ENCODE results near the gene STYXL1.
"Not testable (repeated sequence)": the region's sequence is repeated elsewhere in the genome, so short reads cannot be mapped to it uniquely, and the experiment has no call there.

Gene STYXL1

DNA sequence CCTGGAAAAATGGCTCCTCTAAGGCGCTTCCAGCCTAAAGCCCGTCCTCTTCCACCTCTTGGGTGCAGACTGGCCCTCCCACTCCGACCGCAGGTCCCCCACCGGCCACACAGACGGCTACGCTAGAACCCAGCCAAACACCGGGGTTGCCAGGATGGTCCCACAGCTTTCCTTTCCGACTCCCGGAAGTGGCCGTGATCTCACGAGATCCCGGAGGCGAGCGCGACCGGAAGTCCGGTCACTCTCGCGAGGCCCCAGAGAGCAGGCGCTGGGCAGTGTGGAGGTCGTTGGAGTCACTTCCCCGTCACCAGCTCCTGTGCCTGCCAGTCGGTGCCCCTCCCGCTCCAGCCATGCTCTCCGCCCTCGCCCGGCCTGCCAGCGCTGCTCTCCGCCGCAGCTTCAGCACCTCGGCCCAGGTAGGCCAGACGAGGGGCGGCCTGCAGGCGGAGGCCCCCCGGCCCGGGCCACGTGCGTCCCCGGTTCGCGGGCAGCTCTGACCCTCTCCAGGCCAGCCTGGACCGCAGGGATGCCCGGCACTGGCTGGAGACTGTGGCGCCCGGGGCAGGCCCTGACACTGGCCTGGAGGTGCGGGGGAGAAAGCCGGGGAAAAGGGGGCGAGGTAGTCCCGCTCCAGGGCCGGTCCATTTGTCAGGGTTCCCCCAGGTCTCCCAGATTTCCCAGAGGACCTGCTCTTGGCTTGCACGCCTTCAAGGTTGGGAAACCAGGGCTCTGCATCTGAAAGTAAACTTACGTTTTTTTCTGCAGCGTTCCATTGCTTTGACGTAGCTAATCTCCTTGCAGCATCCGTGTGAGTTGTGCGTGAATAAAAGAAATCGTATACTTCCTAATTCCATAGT lies at the start of gene STYXL1, which contains the start of gene MDH2:
Gene STYXL1 (minus strand): TSS at position 190 of the 857 bp plus-strand sequence. CDS start 17,477 bp downstream, outside the sequence.
Gene MDH2 (plus strand): TSS at position 296 of the 857 bp plus-strand sequence. CDS start 55 bp downstream, at position 351.
- peak; percentile 92 for DNase-seq

DNA sequence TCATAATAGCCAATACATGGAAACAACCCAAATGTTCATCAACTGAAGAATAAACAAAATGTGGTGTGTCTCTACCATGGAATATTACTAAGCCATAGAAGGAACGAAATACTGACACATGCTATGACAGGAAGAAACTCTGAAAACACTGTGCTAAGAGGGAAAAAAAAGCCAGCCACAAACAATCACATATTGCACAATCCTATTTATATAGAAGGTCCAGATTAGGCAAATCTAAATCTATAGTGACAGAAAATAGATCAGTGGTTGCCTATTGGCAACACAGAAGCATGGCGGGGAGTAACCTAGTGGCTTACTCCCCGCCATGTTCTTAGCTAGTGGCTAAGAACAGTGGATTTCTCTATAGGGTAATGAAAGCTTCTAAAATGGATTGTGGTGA lies 48.1 kb upstream of the STYXL1 start:
- no peak for DNase-seq

- DNase-seq: not testable (repeated sequence)
Observed at GRCh38 chr7:76094326-76094725, 46.5 kb upstream of the STYXL1 start.

DNA sequence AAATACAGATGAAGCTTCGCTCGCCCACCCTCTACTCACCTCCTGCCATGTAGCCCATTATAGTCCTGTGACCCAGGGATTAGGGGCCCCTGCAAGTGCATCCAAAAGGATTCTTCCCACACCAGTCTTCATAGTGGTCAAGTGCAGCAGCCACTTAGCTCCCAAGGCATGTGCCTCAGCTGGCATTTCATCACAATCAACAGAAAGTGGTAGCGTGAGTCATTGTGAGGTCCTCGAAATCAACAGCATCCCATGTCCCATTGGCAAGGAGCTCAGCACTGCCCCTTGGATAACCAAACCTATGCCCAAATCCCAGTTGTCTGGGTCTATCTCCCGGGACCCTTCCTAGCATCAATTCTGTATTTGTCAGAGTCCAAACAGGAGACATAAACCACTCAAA lies 45.7 kb upstream of the STYXL1 start:
- DNase-seq: not testable (repeated sequence)

DNA sequence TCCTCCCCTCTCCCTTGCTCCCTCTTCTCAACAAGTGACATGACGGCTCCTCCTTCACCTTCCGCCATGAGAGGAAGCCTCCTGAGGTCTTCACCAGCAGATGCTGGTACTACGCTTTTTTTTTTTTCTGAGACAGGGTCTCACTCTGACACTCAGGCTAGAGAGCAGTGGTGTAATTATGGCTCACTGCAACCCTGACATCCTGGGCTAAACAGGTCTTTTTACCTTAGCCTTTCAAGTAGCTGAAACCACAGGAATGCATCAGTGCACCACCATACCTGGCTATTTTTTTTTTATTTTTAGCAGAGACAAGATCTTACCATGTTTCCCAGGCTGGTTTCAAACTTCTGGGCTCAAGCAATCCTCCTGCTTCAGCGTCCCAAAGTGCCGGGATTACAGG lies 43.7 kb upstream of the STYXL1 start:
- no peak for DNase-seq

DNA sequence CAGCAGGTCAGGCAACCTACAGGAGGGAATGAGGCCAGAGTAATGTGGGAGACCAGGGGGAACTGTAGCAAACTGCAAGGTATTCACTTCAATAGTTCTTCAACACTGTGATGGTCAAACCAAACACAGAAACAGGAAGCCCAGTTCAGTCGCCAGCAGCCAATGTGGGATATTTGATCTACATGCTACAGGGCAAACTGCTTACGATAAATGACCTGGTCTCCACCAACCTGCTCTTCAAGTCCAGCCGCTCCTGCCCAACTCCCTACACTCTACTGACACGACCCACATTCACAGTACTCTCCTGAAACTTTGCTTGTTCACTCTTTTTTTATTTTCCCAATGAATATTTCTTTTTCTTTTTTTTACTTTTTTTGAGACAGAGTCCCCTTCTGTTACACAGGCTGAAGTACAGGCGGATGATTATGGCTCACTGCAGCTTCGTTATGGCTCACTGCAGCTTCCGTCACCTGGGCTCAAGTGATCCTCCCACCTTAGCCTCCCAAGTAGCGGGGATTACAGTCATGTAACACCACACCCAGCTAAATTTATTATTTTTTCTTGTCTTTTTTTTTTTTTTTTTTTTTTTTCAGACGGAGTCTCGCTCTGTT lies 42.2 kb upstream of the STYXL1 start:
- no peak for DNase-seq

DNA sequence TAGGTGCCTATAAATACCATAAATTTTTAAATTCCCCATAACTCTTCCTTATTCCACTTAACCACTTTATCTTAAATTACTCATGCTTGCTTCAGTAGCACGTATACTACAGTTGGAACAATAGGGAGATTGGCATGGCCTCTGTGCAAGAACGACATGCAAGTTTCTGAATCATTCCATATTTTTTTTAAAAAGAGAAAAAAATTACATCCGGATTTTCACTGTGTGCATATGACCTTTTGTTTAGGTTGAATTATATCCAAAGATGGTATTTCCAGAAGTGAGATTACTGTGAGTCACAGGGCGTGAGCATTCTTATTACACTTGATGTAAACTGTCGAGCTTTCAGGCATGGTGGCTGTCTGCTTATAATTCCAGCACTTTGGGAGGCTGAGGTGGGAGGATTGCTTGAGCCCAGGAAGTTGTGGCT lies 39.6 kb upstream of the STYXL1 start:
- not testable (repeated sequence) for DNase-seq

GRCh38 chr7:76086070-76086469 lies 38.3 kb upstream of the STYXL1 start:
- DNase-seq: no peak

DNA sequence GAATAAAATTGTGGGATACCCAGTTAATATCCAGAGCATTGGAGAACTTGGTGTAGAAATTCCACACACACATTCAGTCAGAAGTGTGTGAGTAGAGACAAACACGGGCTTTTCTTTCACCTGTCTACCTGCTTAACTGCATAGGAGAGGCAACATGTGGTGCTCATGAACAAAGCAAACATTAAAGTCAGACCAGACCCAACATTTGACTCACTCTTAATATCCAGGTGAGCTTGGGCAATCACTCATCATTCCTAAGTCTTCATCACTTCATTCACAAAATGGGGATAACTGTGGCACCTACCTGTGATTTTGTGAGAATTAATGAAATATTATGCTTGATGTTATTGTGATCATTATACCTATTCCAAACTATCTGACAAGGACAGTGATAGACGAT lies 36.3 kb upstream of the STYXL1 start:
- not testable (repeated sequence) for DNase-seq

GRCh38 chr7:76080204-76080603 lies 32.4 kb upstream of the STYXL1 start:
- DNase-seq: no peak

DNA sequence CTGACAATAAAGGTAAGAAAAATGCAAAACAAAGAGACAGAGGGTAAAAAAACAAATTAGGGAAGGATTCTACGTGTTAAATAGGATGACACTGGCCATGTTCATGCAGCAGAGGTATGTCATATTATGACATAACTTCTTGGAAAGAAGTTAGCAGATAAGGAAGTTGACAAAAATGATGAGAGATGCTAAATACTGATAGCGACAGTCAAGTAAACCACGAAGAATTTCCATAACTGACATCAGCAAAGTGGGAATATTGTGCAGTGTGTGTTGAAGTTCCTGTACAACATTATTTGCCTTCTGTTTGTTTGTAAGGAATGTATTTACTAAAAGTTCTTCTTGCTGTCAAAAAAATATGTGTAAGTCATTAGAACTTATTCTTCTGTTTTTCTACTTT lies 29.6 kb upstream of the STYXL1 start:
- DNase-seq: no peak

- no peak for DNase-seq
Observed at GRCh38 chr7:76076995-76077394, 29.2 kb upstream of the STYXL1 start.

DNA sequence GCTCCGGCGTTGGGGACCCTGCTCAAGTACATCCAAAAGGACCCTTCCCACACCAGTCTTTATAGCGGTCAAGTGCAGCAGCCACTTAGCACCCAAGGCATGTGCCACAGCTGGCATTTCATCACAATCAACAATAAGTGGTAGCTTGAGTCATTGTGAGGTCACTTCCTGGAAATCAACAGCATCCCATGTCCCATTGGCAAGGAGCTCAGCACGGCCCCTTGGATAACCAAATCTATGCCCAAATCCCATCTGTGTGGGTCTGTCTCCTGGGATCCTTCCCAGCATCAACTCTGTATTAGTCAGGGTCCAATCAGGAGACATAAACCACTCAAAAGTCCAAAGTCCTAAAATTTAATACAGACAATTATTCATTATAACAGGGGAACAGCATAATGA lies 27.2 kb upstream of the STYXL1 start:
- no peak for DNase-seq

DNA sequence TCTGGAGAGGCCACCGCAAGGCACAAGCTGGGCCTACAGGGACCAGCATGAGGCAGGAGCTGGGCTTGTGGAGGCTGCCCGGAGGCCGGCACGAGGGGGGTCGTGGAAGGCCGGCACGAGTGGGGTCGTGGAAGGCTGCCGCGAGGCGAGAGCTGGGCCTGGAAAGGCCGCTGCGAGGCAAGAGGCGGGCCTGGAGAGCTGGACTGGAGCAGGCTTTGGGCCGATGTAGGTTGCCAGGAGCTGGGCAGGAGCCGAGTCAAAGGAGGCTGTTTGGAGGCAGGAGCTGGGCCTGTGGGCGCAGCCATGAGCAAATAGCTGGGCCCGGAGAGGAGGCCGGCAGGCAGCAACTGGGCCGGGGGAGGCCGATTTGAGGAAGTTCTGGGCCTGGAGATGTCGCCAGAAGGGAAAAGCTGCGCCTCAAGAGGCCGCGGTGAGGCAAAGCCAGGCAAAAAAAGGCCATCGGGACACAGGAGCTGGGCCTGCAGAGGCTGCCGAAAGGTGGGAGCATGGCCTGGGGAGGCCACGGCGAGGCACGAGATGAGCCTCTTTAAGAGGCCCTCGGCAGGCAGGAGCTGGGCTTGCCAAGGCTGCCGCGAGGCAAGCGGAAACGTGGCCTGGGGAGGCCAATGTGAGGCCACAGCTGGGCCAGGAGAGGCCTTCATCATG lies 26.6 kb upstream of the STYXL1 start:
- no peak for DNase-seq

DNA sequence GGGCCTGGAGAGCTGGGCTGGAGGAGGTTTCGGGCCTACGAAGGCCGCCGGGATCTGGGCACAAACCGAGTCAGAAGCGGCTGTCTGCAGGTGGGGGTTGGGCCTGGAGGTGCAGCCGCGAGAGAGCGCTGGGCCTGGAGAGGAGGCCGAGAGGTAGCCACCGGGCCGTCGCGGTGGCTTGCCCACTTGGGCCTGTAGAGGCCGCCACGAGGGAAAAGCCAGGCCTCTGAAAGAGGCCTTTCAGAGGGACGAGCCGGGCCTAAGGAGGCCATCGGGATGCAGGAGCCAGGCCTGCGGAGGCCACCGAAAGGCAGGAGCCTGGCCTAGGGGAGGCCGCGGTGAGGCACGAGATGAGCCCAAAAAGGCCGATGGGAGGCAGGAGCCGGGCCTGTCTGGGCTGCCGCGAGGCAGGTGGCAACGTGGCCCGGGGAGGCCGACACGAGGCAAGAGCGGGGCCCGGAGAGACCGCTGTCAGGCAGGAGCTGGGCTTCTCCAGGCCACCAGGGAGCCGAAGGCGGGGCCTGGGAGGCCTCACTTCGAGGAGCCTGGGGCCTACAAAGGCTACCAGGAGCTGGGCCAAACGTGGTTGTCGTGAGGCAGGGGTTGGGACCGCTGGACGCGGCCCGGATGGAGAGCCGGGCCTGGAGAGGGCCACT lies 25.7 kb upstream of the STYXL1 start:
- no peak for DNase-seq

- no peak for DNase-seq
Observed at GRCh38 chr7:76072243-76073148, 24.7 kb upstream of the STYXL1 start.

DNA sequence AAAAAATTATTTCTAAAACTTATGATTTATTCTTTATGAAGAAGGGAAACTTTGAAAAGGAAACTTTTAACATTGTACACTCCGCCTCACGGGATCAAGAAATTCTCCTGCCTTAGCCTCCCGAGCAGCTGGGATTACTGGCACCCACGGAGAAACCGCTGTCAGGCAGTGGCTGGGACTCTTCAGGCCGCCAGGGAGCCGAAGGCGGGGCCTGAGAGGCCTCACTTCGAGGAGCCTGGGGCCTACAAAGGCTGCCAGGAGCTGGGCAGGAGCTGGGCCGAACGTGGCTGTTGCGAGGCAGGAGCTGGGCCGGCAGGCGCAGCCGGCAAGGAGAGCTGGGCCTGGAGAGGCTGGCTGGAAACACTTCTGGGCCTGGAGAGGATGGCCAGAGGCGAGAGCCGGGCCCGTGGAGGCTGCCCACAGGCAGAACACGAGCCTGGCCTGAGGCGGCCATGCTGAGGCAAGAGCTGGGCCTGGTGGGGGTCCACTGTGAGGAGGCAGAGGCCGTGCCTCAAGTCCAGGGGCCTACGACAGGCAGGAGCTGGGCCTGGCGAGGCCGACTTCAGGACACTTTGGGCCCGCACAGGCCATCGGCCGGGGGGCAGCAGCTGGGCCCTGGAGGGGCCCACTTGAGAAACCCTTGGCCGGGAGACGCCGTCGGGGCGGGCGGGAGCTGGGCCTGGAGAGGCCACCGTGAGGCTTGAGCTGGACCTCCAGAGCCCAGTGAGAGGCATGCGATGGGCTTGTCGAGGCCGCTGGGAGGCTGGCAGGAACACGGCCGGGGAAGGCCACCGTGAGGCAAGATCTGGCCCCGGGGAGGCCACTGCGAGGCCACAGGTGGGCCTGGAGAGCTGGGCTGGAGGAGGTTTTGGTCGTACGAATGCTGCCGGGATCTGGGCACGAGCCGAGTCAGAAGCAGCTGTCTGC lies 23.8 kb upstream of the STYXL1 start:
- DNase-seq: no peak

DNA sequence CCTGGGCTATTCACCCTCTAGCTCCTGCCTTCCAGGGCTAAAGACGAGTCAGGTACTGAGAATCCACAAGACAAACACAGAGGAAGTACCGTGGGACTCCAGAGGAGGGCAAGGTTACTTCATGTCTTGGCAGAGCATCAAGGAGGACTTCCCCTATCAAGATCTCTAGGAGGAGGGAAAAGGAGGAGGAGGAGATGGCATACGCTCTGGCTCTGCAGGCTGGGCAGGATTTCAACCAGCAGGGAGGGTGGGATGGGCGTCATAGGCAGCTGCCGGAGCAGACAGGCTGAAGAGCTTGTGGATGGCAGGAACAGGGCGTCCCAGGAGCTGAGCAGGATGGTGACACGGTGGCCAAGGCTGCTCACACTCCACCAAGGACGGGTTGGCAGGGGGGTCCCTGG lies 21.4 kb upstream of the STYXL1 start:
- DNase-seq: no peak

GRCh38 chr7:76066716-76067503 lies 19.1 kb upstream of the STYXL1 start:
- no peak for DNase-seq

DNA sequence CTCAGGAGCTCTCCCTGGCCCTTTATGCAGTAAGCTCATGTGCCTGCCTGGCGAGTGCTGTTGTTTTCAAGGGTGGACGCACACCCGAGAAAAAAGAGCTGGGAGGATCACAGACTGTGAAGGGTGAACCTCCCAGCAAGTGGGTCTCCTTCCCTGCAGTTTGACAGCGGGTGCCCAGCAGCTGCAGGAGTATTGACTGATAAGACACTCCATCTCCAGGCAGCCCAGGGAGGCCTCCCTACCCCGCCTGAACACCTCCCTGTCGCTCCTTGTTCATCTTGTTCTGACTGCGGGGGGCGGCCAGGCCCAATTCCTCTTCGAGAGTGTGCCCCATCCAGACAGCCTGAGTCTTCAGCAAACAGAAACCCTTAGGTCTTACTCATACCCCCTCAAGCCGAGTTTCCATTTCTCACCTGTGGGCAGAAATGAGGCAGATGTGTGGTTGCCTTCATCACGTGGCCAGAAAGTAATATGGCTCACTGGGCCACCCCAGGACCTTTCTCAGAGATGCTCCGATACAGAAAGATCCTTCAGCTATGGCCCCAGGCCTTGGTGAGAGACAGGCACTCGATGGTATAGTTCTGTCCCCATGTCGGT lies 17.3 kb upstream of the STYXL1 start:
- no peak for DNase-seq

Data from CD4-positive, alpha-beta T cell treated with Interleukin-10 for 1 hour (primary cell).